BE2C (cell line): Measurements from ENCODE around the gene TWSG1.
"Not testable (repeated sequence)": the region's sequence is repeated elsewhere in the genome, so short reads cannot be mapped to it uniquely, and the experiment has no call there.

ENCODE experiments used
- DNase-seq: peaks from one replicate; pipeline ENCODE4 v3.0.0-alpha.2; 2020
- H3K27me3 ChIP-seq: fragments of 250-450 bp; sonication (Bioruptor Pico); 2 replicates; pipeline ENCODE4 v1.5.1; 2020; ENCODE audit warnings: mild to moderate bottlenecking
- H3K36me3 ChIP-seq: fragments of 250-450 bp; sonication (Bioruptor Pico); 2 replicates; pipeline ENCODE4 v1.5.1; 2020; ENCODE audit warnings: mild to moderate bottlenecking
- H3K4me1 ChIP-seq: fragments of 250-450 bp; sonication (Bioruptor Pico); 2 replicates; pipeline ENCODE4 v1.5.1; 2020
- H3K4me3 ChIP-seq: 2 replicates; pipeline ENCODE4 v1.5.1; 2011; ENCODE audit warnings: low read depth, low read length
- H3K9me3 ChIP-seq: fragments of 250-450 bp; sonication (Bioruptor Pico); 2 replicates; pipeline ENCODE4 v1.5.1; 2020
- CTCF ChIP-seq: IDR thresholded peaks from 2 replicates; pipeline ENCODE4 v1.5.1; 2012; ENCODE audit warnings: mild to moderate bottlenecking, low read depth, low read length

The TWSG1 gene

GRCh38 chr18:9428301-9428706 lies 93.7 kb downstream of the TWSG1 start:
- Histone ChIP-seq H3K27me3 (no peaks in the 10 kb centered on the region), H3K4me3 (no peak overlapping the region), H3K4me1 (no peaks in the 10 kb centered on the region; the same call in 1 of the 2 replicates), H3K36me3 (no peaks in the 10 kb centered on the region), H3K9me3 (no peaks in the 10 kb centered on the region)
- no peak for TF ChIP-seq CTCF
- DNase-seq: peak; percentile 35

GRCh38 chr18:9428862-9429661 lies 94.5 kb downstream of the TWSG1 start:
- no peaks in the 10 kb centered on the region for H3K9me3 ChIP-seq

GRCh38 chr18:9429662-9429993 lies 95.1 kb downstream of the TWSG1 start:
- no peak for DNase-seq
- no peaks in the 10 kb centered on the region; the same call in 1 of the 2 replicates for H3K4me1 ChIP-seq

More at GRCh38 chr18:9428862-9429661, 94.5 kb downstream of the TWSG1 start:
- no peak for DNase-seq
- no peaks in the 10 kb centered on the region; the same call in 1 of the 2 replicates for H3K4me1 ChIP-seq
- no peak overlapping the region for H3K4me3 ChIP-seq
- no peaks in the 10 kb centered on the region for H3K27me3 ChIP-seq
- no peaks in the 10 kb centered on the region for H3K36me3 ChIP-seq
- TF ChIP-seq CTCF: no peak

GRCh38 chr18:9430315-9430714 lies 95.7 kb downstream of the TWSG1 start:
- not testable (repeated sequence) for DNase-seq, H3K27me3 ChIP-seq, H3K36me3 ChIP-seq, H3K4me3 ChIP-seq, H3K9me3 ChIP-seq, H3K4me1 ChIP-seq

More at GRCh38 chr18:9429662-9429993, 95.1 kb downstream of the TWSG1 start:
- TF ChIP-seq CTCF: no peak
- no peaks in the 10 kb centered on the region for H3K36me3 ChIP-seq
- H3K9me3 ChIP-seq: no peaks in the 10 kb centered on the region
- no peak overlapping the region for H3K4me3 ChIP-seq
- H3K27me3 ChIP-seq: no peaks in the 10 kb centered on the region

- no peak for TF ChIP-seq CTCF
- Histone ChIP-seq H3K4me3 (no peak overlapping the region), H3K36me3 (no peaks in the 10 kb centered on the region), H3K4me1 (no peaks in the 10 kb centered on the region; the same call in 1 of the 2 replicates), H3K9me3 (no peaks in the 10 kb centered on the region), H3K27me3 (no peaks in the 10 kb centered on the region)
- no peak for DNase-seq
Measured at GRCh38 chr18:9431296-9431695, 96.7 kb downstream of the TWSG1 start.

- H3K27me3 ChIP-seq: not testable (repeated sequence)
Measured at GRCh38 chr18:9433122-9433521, 98.5 kb downstream of the TWSG1 start.

GRCh38 chr18:9433671-9434121 lies 99.1 kb downstream of the TWSG1 start:
- Histone ChIP-seq H3K4me3 (no peak overlapping the region), H3K4me1 (no peaks in the 10 kb centered on the region), H3K9me3 (no peaks in the 10 kb centered on the region), H3K27me3 (no peaks in the 10 kb centered on the region), H3K36me3 (no peaks in the 10 kb centered on the region)
- no peak for DNase-seq
- no peak for TF ChIP-seq CTCF

More at GRCh38 chr18:9433122-9433521, 98.5 kb downstream of the TWSG1 start:
- DNase-seq, H3K4me3 ChIP-seq, H3K36me3 ChIP-seq, H3K9me3 ChIP-seq, H3K4me1 ChIP-seq: not testable (repeated sequence)
